DOHH2 (cell line): ENCODE results near the gene FCHSD2.

Experiments
- EZH2phosphoT487 ChIP-seq: fragments of 200-600 bp; sonication (generic); IDR thresholded peaks from 2 replicates; pipeline ENCODE4 v1.6.1; 2017; ENCODE audit warnings: borderline replicate concordance, mild to moderate bottlenecking, antibody characterized with exemption, low read length, moderate library complexity, mixed read lengths
- TF ChIP-seq, protein P1 (sequence below): fragments of 200-600 bp; sonication (generic); IDR thresholded peaks from one replicate; pipeline ENCODE4 v1.5.1; 2014; ENCODE audit warnings: antibody characterized with exemption, mild to moderate bottlenecking, low read depth, low read length; ENCODE audit not compliant: poor library complexity, severe bottlenecking

GRCh38 chr11:72793076-72793424 lies 349.1 kb downstream of the FCHSD2 start:
- TF ChIP-seq, protein P1, sequence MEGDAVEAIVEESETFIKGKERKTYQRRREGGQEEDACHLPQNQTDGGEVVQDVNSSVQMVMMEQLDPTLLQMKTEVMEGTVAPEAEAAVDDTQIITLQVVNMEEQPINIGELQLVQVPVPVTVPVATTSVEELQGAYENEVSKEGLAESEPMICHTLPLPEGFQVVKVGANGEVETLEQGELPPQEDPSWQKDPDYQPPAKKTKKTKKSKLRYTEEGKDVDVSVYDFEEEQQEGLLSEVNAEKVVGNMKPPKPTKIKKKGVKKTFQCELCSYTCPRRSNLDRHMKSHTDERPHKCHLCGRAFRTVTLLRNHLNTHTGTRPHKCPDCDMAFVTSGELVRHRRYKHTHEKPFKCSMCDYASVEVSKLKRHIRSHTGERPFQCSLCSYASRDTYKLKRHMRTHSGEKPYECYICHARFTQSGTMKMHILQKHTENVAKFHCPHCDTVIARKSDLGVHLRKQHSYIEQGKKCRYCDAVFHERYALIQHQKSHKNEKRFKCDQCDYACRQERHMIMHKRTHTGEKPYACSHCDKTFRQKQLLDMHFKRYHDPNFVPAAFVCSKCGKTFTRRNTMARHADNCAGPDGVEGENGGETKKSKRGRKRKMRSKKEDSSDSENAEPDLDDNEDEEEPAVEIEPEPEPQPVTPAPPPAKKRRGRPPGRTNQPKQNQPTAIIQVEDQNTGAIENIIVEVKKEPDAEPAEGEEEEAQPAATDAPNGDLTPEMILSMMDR: no peak
- no peak for TF ChIP-seq EZH2phosphoT487
